A549 (cell line): ENCODE data around the gene NUP210.

Experiments
- BHLHE40 ChIP-seq: IDR thresholded peaks from 2 replicates; pipeline ENCODE4 v1.6.1; 2012; ENCODE audit warnings: low read depth, low read length, inconsistent platforms
- CEBPB ChIP-seq, 2 experiments: fragments of >200 bp in 1 of 2; sonication (Bioruptor Twin) in 1 of 2; formaldehyde crosslinking in 1 of 2; IDR thresholded peaks; 2 replicates each; pipeline ENCODE4 v1.6.1; 2012 to 2016
- CTCF ChIP-seq: fragments of >200 bp; sonication (Bioruptor Twin); formaldehyde crosslinking; IDR thresholded peaks from 3 replicates; pipeline ENCODE4 v1.5.1; 2016
- EP300 ChIP-seq, 2 experiments: fragments of >200 bp; sonication (Bioruptor Twin); formaldehyde crosslinking; IDR thresholded peaks; 2 replicates in 1 of 2; 3 replicates in 1 of 2; pipeline ENCODE4 v1.6.1; 2016 to 2017
- HMGXB4 ChIP-seq: fragments of 250-450 bp; sonication (Bioruptor Pico); IDR thresholded peaks from 2 replicates; pipeline ENCODE4 v1.5.0; 2021; ENCODE audit warnings: mild to moderate bottlenecking, moderate library complexity, borderline replicate concordance
- KDM1A ChIP-seq: fragments of 200-600 bp; sonication (generic); IDR thresholded peaks from 2 replicates; pipeline ENCODE4 v1.6.1; 2016; ENCODE audit warnings: low read depth, mild to moderate bottlenecking
- MAX ChIP-seq: IDR thresholded peaks from 2 replicates; pipeline ENCODE4 v1.6.1; 2012
- MYC ChIP-seq: IDR thresholded peaks from 2 replicates; pipeline ENCODE4 v1.6.1; 2012; ENCODE audit warnings: mild to moderate bottlenecking, inconsistent platforms, low read length, improper control_type of control experiment, borderline replicate concordance
- NPAS2 ChIP-seq: fragments of 250-450 bp; sonication (Bioruptor Pico); IDR thresholded peaks from 2 replicates; pipeline ENCODE4 v1.8.0; 2022; ENCODE audit warnings: mild to moderate bottlenecking, moderate library complexity, borderline replicate concordance
- POLR2A ChIP-seq: IDR thresholded peaks from 2 replicates; pipeline ENCODE4 v1.6.1; 2012; ENCODE audit warnings: mild to moderate bottlenecking, low read length
- RFX5 ChIP-seq: fragments of 450-650 bp; IDR thresholded peaks from 2 replicates; pipeline ENCODE4 v1.7.1; 2014; ENCODE audit warnings: antibody characterized with exemption, mild to moderate bottlenecking, moderate library complexity
- SMC3 ChIP-seq: fragments of >200 bp; sonication (Bioruptor Twin); formaldehyde crosslinking; IDR thresholded peaks from 3 replicates; pipeline ENCODE4 v1.6.1; 2018; ENCODE audit warnings: inconsistent platforms
- USF2 ChIP-seq: fragments of 450-650 bp; IDR thresholded peaks from 2 replicates; pipeline ENCODE4 v1.6.1; 2014; ENCODE audit warnings: antibody characterized with exemption

GRCh38 chr3:13367728-13368127 is 52.4 kb downstream of the NUP210 start:
- TF ChIP-seq RFX5 (no peak), POLR2A (no peak), EP300 (IDR thresholded peaks at IDR 0.05) (no peak), CTCF (no peak), SMC3 (no peak), CEBPB (IDR thresholded peaks at IDR 0.05) (no peak), KDM1A (no peak), MYC (no peak), BHLHE40 (no peak), USF2 (no peak), HMGXB4 (CRISPR knock-in tag) (no peak), NPAS2 (no peak), MAX (no peak)
